Brain pericyte (primary cell): ENCODE data around the gene NPM1.

Experiments
- DNase-seq: peaks from one replicate; pipeline ENCODE4 v3.0.0-alpha.2; 2012; ENCODE audit warnings: low read depth, low spot score

Gene NPM1

DNA sequence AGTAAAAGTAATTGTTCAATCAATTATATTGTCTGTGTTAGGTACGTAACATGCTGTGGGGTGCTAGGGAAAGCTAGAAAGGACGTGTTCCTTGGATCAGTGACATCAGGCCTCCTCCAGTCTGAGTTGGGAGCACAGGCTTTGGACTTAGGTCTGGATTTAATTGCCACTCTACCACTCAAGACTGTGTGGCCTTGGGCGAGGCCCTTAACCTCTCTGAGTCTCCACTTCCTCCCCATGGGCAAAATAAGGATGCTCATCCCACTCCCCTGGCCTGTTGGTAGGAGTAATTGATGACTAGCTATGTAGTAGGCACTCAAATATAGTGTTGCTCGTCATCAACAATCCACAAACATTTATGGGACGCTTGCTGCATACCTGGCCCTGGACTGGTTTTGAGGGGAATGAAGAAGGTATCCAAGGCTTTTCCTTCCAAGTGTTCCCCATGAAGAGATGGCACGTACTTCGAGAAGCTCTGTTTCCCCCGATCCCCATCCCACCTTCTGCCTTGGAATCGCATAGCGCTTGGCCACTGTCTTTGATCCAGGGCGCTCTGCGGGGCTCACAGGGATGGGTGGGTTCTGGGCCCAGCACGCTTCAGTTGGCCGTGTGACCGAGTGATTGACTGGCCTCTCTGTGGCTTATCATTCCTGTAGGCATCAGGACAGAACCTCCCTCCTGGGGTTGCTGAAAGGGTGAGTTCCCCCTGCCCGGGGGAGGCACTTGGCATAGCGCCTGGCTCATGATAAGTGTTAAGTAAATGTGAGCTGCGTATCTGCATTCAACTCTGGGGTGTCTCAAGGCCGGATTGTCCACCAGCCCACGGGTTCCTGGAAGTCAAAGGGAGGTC lies 39.9 kb downstream of the NPM1 start:
- no peak for DNase-seq

DNA sequence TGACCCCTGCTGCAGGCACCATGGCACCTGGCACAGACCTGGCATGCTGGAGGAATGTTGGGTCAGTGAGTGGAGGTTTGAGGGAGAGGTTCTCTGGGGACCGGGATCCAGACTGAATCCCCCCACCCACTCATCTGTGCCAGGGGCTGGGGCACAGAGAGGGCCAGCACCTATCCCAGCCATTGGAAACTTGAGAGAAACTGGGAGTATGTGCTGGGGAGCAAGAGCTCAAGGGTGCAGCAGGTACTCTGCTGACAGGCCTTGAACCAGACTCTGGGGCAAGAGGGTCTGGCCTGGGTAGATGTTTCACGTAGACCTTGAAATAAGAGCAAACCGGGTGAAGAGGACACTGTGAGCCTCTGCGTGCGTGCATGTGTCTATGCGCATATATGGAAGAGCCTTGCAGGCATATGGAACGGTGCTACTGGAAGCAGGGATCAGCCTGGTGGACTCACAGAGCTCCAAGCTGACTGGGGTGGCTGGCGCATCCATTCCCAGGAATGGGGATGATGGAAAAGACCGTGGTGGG lies 40.6 kb downstream of the NPM1 start:
- no peak for DNase-seq

DNA sequence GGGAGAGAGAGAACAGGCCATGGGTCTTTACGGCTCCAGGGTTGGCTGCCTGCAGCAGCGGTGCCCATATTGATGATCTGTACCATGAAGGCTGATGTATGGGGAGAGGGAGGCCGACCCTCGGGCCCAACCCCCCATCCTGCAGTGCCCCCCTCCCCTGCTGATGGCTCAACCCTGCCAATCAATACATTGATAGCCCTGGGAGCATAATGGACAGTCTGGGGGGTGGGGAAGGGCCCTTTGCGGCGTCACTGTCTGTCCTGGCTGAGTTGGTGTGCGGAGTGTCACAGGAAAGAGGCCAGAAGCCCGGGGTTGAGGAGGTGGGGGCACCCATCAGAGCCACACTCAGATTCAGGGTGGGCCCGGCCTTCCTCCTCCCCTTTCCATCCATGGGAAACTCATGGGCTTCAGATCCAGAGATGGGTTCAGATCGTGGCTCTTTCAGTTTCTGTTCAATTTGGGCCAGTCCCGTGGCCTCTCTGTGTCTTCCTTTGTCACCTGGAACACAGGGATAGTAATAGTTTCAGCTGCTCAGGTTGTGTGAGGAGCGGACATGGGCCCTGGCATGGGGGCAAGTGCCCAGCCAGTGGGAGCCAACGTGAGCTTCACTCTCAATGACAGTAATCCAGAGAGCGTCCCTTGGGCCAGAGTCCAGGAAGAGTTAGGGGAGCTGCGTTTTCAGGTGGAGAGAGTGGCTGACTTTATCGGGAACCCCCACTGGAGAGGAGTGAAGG lies 41.3 kb downstream of the NPM1 start:
- DNase-seq: no peak

DNA sequence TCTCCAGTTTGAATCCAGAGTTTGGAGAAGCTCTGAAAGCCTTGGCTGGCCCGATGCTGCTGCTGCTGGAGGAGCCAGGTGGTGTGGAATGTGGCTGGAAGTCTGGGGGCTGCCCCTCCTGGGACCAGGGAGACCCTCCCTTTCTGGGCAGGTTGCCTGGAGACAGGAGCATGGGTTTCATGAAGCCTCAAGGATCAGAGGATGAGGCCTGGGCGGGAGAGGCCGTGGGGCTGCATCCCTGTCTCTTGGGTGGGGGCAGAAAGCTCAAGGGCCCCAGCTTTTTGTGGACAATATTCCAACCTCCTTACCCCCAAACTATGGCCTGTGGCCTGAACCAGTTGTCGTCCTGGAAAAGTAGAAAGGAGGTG lies 41.9 kb downstream of the NPM1 start:
- DNase-seq: no peak

DNA sequence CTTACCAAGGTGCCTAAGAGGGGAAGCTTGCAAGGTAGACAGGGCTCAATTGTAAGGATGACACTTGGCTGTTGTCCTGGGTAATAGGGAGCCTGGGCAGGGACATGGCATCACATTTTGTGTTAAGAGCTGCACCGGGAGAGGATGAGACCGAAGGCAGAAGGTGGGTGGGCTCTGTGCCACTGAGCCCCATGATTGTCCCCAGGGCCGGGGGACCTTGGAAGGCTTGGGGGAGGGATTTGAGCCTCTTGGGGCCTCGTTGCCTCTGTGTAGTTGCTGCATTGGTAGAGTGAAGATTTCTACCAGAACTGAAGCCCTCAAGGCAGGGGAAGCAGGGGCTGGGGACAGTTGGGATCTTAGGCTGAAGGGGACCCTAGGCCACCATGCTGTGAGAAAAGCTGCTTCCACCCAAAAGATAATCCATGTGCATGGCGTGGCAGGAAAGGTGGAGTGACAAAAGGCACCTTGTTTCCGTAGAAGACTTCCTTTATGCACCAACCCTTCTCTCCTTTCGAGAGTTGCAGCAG lies 43.7 kb downstream of the NPM1 start:
- no peak for DNase-seq

DNA sequence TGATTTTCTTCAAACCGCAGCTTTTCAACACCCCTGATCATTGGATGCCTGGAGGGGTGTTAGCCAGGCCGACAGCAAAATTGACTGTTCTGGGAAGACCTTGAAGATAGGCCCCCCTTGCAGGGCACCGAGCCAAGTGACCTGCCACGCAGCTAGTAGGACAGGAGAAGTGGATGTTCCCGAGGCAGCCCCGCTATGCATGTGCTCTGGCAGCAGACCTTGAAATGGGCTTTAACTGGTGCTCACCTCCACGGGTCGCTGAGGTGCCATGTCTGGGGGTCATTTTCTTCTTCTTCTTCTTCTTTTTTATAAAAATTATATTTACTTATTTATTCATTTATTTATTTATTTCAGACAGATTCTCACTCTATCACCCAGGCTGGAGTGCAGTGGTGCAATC lies 44.4 kb downstream of the NPM1 start:
- DNase-seq: no peak

DNA sequence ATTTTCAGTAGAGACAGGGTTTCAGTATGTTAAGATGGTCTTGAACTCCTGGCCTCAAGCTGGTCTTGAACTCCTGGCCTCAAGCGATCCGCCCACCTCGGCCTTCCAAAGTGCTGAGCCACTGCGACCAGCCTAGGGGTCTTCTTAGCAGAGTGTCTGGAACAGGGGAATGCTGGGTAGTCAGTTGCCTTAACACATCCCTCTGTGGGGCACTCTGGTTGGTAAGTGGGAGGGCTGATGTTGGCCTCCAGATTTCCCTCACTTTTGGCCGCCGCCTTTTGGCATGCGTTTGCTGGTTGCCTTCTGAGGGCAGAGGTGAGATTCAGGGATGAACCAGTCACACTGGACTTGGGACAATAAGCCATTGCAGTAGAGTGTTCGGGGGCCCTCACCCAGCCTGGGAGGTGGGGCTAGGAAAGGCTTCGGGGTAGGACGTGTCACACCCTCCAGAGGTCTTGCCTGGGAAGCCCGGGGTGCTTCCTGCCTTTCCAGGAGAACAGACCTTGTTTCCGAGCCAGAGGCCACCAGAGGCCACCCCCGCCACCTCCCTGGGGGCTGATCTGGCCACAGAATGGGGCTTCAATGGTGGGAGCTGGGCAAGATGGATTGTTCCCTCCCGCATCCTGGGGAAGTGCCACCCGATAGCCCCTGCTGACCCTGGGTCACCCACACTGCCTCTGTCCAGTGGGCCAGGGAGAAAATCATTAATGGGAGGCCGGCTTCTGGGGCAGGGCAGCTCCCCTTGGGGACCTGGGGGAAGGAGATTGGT lies 45.1 kb downstream of the NPM1 start:
- DNase-seq: no peak

DNA sequence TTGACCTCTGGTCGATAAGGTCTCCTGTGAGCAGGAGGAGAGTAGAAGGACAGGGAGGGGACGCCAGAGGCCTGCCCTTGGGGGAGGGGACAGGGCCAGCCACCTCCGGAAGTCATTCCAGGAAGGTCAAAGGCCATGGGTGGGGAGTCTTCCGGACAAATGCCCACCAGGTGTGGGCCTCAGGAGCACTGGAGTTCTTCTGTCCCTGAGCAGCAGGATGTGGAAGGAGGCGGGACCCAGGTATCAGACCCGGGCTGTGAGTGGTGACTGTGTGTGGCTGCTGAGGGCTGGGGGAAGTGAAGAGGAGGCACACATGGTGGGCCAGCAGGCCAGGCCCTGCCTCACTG lies 45.7 kb downstream of the NPM1 start:
- DNase-seq: no peak

DNA sequence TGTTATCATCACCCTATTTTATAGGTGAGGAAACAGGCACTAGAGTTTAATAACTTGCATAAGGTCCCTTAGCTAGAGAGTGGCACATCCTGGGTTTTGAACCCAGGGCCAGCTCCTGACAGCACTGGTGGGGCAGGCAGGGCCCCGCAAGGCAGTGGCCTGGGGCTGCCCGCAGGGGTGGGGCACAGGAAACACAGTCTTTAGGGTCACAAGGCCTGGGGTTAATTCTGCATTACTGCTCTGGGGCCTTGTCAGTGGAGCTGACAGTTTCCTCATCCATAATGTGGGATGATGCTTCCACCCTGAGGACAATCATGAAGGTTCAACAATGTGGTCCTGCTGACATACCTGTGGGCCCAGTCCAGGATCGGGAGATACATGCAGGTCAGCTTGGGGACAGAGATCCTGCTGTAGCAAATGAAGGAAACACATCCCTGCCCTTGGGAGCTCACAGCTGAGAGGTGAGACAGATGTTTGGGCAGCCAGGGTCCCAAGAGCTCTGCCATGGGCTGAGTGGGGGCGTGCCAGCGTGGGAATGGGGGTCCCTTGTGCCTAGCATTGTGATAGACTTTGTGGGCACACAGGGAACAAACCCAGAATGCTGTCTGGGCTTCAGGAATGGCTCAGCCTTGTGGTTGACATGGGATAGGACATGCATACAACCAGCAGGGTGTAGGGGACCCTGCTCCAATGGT lies 46.5 kb downstream of the NPM1 start:
- no peak for DNase-seq

DNA sequence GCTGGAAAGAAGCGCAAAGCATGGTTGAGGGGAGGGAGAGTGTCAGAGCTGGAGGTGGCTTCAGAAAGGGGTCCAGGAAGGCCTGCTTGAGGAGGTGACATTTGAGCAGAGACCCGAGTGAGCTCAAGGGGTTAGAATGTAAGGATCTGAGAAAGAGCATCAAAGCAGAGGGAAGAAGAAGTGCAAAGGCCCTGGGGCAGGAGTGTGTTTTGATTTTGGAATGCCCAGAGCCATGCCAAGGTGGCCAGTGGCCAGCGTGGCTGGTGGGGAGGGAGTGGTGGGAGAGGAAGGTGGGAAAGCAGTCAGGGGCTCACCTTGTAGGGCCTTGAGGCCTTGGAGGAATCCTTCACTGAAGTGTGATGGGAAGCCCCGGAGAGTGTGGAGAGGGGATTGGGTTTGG lies 47.2 kb downstream of the NPM1 start:
- no peak for DNase-seq

DNA sequence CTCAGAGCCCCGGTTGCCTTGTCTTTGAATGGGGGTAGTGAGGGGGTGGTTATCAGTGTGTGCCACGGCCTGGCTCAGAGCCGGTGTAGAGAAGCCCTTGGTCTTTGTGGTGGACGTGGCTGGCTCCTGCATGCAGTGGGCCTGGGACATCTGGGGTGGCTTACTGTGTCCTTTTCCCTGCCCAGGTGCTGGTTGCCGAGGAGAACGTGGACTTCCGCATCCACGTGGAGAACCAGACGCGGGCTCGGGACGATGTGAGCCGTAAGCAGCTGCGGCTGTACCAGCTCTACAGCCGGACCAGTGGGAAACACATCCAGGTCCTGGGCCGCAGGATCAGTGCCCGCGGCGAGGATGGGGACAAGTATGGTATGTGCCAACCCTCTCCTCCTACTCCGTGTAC lies 48.3 kb downstream of the NPM1 start:
- DNase-seq: no peak

DNA sequence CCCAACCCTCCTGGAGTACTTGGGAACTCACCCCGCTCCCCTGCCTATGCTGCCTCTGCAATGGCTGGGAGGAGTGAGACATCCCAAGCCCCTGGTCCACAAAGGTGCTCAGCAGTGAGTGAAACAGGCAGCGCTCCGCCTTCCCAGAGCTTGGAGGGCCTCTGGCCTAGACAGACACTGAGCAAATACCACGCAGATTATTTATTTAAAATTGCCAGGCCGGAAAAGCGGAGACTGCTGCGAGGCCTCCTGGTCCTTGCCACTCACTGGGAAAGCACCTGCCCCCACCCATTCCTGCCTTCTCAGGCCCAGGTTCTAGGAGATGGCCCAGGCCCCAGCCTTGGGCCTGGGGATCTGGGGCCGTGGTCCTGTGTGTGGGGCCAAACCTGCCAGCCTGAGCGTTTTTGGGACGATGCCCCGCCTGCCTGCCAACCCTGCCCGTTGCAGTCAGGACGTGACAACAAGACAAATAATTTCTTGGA lies 49.2 kb downstream of the NPM1 start:
- no peak for DNase-seq

DNA sequence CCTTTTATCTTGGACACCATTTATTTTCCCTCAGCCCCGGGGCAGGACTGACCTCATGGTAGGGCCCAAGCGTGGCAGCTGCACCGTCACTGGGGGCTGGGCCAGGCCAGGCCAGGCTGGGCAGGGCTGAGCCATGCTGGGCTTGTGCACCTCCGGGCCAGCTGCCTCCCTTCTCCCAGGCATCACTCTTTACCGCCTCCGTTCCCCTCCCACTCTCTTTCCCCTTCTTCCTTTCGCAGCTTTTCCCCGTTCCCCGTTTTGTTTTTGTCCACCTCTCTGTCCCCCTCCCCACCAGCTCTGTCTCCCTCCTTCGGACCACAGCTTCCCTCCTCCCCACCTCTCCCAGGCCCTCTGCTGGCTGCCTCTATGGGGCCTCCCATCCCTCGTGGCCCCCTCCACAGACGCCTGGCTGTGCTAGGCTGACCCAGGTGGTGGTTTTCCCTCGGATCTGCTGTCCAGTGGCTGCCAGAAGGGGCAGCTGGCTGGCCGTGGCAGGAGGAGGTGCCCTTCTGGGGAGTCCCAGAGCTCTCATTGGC lies 49.7 kb downstream of the NPM1 start:
- no peak for DNase-seq

DNA sequence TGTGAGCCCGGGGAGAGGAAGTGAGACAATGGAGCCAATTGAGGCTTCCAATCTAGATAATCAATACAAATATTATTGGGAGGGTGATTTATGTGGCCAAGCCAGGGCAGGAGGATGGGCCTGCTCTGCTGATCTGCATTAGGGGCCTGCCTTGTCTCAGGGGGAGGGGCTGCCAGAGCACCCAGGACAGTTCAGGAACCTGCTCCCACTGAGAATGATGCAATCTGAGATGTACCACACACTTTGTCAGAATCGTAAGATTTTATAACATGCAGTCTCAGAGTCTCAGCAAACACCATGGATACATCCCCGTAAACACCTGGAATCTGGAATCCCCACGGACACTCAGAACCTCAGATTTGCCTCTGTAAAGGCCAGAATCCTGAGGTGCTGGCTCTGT lies 51.1 kb downstream of the NPM1 start:
- no peak for DNase-seq

DNA sequence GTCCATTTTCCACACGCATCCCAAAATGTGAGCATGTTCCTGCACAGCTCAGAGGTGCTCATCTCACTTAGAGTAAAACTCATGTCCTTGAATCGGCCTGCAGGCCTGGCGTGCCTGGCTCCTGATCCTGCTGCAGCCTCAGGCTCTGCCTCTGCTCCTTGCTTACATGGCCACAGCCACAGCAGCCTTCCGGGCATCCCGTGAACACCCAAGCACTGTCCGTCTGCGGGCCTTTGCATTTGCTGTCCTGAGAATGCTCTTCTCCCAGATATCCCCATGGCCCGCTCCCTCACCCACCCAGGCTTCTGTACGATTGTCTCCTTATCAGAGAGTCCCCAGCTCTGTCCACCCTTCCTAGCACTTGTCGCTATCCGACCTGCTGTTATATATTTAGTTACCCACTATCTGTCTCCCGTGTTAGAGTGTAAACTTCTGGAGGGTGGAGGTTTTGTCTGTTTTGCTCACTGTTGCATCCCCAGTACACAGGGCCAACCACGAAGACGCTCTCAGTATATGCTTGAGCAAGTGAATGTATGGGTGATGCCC lies 53.7 kb downstream of the NPM1 start:
- no peak for DNase-seq

DNA sequence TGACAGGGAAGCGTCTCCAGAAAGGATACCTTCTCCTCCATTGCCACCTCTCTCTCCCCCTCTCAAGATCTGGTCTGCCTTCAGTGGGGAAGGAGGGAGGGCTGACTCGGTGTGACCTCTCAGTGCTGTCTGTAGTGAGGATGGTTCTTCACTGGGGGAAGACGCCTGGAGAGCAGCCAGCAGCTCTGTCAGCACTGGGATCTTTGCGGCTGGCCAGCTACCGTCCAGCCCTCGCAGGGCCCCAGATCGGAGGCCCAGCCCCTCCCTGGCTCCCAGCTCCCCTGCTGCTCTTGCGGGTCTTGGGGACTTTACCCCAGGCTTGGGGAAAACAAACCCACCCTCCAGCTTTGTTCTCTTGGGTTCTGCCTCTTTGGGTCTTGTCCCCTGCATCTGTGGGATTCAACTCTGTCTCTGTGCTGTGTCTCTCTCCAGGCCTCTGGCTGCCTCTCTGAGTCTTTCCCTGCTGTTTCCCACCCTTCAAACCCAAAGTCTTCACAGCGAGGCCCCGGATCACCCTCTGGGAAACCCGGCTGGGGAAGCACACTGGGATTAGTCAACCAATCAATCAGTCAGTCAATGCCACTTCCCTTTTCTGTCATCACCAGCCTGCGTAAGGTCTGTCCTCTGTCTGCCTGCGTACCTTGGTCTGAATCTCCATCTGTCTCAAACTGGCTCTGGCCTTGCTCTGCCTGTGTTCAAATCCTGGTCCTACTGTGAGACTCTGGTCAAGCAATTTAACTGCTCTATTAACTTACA lies 54.8 kb downstream of the NPM1 start:
- no peak for DNase-seq

DNA sequence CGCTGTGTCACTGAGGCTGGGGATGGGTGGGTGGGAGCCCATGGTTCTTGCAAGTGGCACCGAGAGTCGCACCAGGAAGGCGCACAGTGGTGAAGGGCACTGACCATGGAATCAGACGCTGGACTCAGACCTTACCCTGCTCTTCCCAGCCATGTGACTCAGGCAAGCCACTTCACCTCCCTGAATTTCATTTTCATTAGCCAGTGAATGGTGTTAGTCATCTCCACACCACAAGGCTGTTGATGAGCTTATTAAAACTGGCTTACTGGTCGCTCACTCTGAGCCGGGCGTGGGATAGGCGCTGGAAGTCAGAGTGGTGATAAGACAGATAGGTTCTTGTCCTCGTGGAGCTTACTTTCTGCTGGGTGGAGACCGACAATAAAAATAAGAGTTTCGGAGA lies 56.9 kb downstream of the NPM1 start:
- DNase-seq: no peak

DNA sequence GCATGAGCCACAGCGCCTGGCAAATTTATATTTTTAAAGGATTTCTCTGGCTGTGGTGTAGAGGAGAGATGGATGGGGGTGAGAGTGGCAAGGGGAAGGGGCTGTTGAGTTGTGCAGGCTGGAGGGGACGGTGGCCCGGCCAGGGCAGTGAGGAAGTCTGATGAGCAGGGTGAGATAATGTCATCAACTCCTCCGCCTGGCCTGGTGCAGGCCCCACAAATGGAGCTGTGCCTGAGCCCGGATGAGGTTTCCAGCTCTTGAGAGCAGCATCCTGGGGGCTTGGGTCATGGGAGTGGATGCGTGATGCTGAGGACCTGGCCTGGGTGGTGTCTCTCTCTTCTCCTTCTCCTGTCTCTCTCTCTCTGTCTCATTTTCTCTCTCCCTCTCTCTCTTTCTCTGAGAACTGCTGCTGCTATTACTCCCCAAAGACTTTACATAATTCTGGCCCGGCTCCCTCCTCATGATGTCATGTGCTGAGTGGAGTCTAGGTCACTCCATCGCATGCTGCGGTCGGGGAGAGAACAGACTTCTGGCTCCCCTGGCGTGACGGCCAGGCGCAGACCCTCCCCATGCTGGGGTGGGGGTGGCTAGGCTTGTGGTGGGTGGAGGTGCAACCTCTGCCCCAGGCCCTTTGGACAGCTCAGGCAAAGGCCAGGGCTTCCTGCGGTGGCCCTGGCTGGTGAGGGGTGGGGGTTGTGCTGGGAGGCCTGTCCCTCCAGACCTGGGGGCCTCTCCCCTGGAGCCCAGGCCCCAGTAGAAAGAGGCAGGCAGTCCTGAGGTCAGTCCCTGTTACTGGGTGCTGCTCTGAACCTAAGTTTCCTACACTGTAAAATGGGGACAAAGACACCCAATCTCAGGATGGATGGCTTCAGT lies 58.2 kb downstream of the NPM1 start:
- DNase-seq: peak; percentile 30

DNA sequence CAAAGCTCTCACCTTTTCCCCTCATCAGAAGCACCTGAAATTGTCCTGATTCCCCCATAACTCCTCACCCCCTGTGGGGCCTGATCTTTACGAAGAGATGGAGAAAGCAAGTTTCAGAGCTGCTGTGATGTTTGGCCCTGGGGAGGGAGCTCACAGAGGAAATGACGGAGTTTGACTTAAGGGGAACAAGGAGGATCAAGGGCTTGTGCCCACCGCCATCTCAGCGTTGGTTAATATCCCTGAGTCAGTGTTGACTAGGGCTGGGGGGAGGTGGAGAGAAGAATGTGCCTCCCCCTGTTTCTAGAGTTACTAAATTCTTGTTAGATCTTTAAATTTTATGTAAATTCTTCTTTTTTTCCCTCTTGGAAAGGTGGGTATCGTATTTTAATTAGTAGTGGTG lies 59.6 kb downstream of the NPM1 start:
- DNase-seq: no peak
